22Rv1 (cell line): ENCODE data around the gene DPP6.

ENCODE experiments used
- CTCF ChIP-seq: fragments of 450-650 bp; IDR thresholded peaks from 2 replicates; pipeline ENCODE4 v1.5.1; 2017; ENCODE audit warnings: mild to moderate bottlenecking
- ZFX ChIP-seq: fragments of 450-650 bp; IDR thresholded peaks from 2 replicates; pipeline ENCODE4 v1.6.1; 2017; ENCODE audit warnings: antibody characterized with exemption, borderline replicate concordance

- no peak for TF ChIP-seq CTCF
- no peak for TF ChIP-seq ZFX
Observed at GRCh38 chr7:154188330-154188729, 136.1 kb downstream of the DPP6 start.
